ENCODE results near the gene NDNF.

DNA sequence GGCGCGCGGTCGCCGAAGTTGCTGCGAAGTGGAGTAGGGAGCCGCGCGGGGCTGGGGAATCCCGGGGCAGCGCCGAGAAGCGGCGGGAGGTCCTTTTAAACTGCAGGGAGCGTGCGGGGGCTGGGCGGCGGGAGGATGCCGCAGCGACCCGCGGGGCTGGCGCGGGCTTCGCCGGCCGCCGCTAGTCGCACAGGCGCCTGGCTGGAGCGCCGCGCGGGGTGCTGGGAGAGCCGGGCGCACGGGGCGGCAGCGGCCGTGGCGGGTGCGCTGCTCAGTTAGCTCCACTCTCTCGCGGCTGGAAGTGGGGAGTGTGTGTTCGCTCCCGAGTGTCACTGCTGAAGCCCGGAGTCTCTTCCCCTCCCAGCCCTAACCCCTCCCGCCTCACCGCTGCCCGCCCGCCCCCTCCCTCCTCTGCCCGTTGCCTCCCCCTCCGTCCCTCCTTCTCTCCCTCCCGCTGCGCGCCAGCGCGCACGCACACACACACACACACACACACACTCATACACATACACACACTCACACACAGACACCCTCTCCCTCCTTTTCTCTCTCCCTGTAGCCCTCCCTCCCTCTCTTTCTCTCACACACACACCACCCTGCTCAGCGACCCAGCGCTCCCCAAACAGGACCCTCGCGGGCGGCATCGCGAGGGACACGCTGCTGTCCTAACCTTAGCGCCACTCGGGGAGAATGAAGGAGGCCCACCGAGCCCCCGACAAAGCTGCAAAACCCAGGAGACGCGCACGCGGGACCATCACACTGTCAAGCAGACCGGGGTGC is at the start of gene NDNF:
- TF ChIP-seq, protein P1, sequence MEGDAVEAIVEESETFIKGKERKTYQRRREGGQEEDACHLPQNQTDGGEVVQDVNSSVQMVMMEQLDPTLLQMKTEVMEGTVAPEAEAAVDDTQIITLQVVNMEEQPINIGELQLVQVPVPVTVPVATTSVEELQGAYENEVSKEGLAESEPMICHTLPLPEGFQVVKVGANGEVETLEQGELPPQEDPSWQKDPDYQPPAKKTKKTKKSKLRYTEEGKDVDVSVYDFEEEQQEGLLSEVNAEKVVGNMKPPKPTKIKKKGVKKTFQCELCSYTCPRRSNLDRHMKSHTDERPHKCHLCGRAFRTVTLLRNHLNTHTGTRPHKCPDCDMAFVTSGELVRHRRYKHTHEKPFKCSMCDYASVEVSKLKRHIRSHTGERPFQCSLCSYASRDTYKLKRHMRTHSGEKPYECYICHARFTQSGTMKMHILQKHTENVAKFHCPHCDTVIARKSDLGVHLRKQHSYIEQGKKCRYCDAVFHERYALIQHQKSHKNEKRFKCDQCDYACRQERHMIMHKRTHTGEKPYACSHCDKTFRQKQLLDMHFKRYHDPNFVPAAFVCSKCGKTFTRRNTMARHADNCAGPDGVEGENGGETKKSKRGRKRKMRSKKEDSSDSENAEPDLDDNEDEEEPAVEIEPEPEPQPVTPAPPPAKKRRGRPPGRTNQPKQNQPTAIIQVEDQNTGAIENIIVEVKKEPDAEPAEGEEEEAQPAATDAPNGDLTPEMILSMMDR (conservative IDR thresholded peaks at IDR 0.05 in 1 of 2, IDR thresholded peaks at IDR 0.05 in 1 of 2; ENCODE audit: extremely low read depth in 1 of 2, insufficient read depth in 1 of 2, low read depth in 1 of 2, low read length in 2 of 2), result no peak
- TF ChIP-seq EZH2 (IDR thresholded peaks at IDR 0.05; ENCODE audit: borderline replicate concordance, low read length), result no peak

Data from mammary epithelial cell (primary cell).